GM12864 (cell line): Measurements from ENCODE around the gene ADORA2A.

Experiments used
- DNase-seq: peaks from one replicate; pipeline ENCODE4 v3.0.0-alpha.2; 2011; ENCODE audit warnings: low read depth
- H3K4me3 ChIP-seq: 2 replicates; pipeline ENCODE4 v1.5.1; 2011; ENCODE audit warnings: mild to moderate bottlenecking, low read depth, low read length, control low read depth
- TF ChIP-seq, protein P1 (sequence below): IDR thresholded peaks from 2 replicates; pipeline ENCODE4 v1.5.1; 2011; ENCODE audit warnings: low read depth, mild to moderate bottlenecking, moderate library complexity, low read length, control low read depth, inconsistent platforms; ENCODE audit errors: missing control alignments

Gene ADORA2A

DNA sequence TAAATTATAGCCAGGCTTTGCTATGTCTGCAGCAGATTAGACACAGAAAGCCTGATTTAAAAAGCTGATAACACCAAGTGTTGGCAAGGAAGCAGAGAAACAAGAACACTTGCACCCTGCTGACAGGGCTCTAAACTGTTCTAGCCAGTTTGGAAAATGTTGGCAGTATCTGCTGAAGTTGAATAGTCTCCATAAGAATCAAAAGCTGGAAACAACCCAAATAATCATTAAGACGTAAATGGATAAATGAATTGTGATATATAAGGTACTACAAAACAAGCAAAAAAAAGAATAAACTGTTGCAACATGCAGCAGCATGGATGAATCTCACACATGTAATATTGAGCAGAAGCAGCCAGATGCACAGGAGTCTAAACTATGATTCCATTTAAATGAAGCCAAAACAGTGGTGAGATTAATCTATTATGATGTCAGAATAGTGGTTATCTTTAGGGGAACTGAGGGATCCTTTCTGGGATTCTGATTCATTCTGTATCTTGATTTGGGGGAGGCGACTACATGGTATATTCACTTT lies 40.4 kb upstream of the ADORA2A start:
- no peak overlapping the region for H3K4me3 ChIP-seq
- TF ChIP-seq, protein P1, sequence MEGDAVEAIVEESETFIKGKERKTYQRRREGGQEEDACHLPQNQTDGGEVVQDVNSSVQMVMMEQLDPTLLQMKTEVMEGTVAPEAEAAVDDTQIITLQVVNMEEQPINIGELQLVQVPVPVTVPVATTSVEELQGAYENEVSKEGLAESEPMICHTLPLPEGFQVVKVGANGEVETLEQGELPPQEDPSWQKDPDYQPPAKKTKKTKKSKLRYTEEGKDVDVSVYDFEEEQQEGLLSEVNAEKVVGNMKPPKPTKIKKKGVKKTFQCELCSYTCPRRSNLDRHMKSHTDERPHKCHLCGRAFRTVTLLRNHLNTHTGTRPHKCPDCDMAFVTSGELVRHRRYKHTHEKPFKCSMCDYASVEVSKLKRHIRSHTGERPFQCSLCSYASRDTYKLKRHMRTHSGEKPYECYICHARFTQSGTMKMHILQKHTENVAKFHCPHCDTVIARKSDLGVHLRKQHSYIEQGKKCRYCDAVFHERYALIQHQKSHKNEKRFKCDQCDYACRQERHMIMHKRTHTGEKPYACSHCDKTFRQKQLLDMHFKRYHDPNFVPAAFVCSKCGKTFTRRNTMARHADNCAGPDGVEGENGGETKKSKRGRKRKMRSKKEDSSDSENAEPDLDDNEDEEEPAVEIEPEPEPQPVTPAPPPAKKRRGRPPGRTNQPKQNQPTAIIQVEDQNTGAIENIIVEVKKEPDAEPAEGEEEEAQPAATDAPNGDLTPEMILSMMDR: no peak
- DNase-seq: no peak

DNA sequence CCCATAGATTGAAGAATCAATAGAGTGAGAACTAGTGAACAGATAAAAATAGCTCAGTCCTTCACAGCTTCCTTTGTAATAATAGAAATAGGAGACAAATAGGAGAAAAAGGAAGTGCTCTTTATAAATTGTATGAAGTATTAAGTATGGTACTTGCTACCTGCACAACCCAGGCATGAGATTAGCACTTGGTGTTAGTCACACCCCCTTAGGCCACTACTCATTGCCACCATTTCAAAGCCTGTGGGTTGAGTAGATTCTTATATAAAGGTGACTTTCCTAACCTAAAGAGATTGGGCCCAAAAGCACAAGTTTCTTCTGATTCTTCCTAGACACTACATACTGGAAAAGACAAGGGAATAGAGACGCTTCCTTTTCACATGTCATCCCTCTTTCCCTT lies 37.7 kb upstream of the ADORA2A start:
- TF ChIP-seq, protein P1: no peak
- DNase-seq: no peak
- H3K4me3 ChIP-seq: no peak overlapping the region

DNA sequence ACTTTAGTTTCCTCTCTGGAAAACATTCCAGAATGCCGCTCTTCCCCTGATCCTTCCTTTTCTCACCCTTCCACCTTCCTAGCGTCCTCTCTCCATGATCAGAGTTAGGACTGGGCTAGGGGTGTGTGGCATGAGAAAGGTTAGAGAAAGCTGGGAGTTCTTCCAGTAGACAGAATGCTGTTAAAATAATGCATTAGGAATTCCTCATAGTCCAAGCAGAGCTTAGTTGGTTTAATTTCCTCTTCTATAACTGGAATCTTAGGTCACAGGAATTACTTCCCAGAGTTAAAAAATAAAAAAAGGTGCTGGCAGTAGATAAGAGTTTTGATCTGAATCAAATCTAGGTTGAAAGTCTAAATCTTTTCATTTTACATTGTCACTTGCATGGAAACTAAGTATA lies 37.2 kb upstream of the ADORA2A start:
- TF ChIP-seq, protein P1: no peak
- no peak overlapping the region for H3K4me3 ChIP-seq
- DNase-seq: no peak

DNA sequence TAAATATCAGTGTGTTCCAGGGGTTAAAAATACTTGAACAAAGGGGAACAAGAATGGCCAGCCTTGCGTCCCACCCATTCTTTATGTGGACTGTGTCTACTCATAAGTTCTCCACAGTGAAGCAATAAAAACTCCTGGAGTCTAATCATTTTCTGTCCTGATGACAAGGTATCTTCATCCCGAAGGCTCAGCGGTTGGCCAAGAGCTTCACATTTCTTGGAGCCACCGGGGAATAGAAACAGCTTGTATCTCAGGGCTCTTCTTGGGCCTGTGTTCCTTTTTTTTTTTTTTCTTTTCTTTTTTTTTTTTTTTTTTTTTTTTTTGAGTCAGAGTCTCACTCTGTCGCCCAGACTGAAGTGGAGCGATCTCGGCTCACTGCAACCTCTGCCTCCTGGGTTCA lies 36.8 kb upstream of the ADORA2A start:
- H3K4me3 ChIP-seq: no peak overlapping the region
- TF ChIP-seq, protein P1: no peak
- DNase-seq: no peak

DNA sequence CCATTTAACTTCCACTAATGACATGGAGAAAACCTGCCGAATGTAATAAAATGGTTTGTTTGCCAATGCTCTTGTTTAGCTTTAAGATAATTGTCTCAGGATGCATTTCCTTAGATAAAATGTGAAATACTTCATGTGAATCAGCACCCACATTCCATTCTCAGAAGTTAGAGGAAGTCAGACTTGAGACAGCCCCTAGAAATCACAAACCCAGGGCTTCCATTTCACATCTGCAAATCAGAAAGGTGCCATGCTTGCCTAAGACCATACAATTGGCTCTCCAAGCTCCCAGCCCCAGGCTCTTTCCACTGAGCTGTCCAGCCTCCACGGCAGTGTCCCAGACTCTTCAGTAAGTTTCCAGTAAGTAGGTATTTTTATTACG lies 35.6 kb upstream of the ADORA2A start:
- no peak for DNase-seq
- TF ChIP-seq, protein P1: no peak

DNA sequence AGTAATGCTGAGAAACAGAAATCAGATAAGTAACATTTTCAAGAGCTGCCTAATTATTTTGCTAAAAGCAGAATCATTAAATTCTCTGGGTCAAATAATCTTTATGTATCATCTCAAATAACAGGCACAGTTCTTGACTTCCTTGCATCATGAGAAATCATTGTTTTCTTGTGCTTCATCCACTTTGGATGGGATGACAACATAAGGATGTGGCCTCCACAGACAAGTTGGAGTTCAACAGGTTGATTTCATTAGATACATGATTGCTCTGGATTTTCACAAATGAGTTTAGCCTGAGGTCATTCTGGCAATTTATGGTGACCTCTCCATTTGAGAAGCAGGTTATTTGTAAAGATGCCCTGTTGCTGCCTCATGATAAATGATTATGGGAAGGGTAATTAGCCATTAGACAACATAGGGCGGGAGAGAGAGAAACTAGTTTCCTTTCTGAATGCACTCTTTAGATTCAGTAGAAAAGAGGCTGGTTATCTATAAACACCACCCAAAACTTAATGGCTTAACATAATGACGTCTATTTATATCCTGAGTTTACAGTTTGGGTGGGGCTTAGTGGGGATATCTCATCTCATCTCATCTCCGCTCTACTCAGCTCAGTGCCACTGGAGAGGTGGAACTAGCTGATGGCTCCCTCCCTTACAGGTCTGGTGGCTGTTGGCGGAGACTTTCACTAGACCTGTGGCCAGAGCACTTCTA lies 35.0 kb upstream of the ADORA2A start:
- DNase-seq: no peak
- TF ChIP-seq, protein P1: no peak

More for the DNA sequence above, 35.6 kb upstream of the ADORA2A start:
- no peak overlapping the region for H3K4me3 ChIP-seq

DNA sequence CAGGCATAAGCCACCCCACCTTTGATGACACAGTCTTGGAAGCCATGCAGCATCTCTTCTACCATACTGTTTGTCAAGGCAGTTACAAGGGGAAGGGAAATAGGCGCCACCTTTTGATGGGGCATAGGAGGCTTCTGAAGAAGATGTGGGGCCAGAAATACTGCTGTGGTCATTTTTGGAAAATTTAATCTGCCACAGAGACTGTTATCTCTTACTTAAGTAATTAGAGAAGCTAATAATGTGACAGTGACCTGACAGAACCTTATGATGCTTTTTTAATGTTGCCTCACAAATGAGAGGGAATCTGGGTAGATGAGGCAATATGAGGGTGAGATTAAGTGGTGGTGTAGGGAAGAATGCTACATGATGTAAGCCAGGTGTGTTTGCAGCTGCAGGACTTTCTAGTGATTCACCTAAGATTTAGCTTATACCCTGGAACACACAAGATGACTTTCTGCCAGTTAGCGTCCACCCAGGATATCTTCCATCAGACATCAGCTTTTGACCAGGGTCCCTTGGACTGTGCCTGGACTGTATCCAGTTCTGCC lies 34.3 kb upstream of the ADORA2A start:
- TF ChIP-seq, protein P1: no peak
- H3K4me3 ChIP-seq: no peak overlapping the region
- DNase-seq: no peak

More for the DNA sequence above, 35.0 kb upstream of the ADORA2A start:
- no peak overlapping the region for H3K4me3 ChIP-seq
